ENCODE measurements around the gene FER. TPM values are rescaled to one million over a fixed set of nuclear protein-coding genes. Genes with fewer than 3 reads are reported as not detected.

FER gene
- polyA plus RNA-seq, 1 donor from 2014 or later: 8.5 TPM

DNA sequence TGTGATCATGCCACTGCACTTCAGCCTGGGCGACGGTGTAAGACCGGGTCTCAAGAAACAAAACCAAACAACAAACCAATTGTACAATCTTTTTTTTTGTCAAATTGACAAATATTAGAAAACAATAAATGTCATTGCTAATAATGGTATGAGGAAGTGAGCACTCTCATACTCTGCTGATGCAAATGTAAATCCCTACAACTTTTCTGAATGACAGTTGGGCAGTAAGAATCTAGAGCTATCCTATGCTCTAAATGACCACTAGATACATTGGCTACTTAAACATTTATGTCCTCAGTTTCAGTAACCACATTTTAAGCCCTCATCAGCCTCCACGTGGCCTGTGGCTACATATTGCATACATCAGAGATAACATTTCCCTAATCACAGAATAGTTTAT lies 256.2 kb downstream of the FER start:
- Histone ChIP-seq H3K9me3 (ENCODE audit: low read length) (no peaks in the 10 kb centered on the region), H3K4me2 (ENCODE audit: low read length) (no peak overlapping the region), H3K9me2 (ENCODE audit: insufficient read depth, low read length) (no peaks in the 10 kb centered on the region), H3F3A (ENCODE audit: insufficient read depth, low read length, poor library complexity, severe bottlenecking) (no peaks in the 10 kb centered on the region), H3K27me3 (ENCODE audit: insufficient read depth, low read depth, low read length) (no peaks in the 10 kb centered on the region), H3K4me3 (ENCODE audit: low read length) (no peak overlapping the region), H3K9ac (ENCODE audit: low read length) (no peak overlapping the region), H3K27ac (ENCODE audit: low read length) (no peak overlapping the region), H3K36me3 (ENCODE audit: insufficient read depth, low read length) (no peaks in the 10 kb centered on the region), H2AFZ (ENCODE audit: low read depth, low read length) (no peak overlapping the region), H4K20me1 (ENCODE audit: insufficient read depth) (no peaks in the 10 kb centered on the region), H3K79me2 (replicated peaks; ENCODE audit: insufficient read depth, low read length) (no peaks in the 10 kb centered on the region)
- TF ChIP-seq EZH2 (IDR thresholded peaks at IDR 0.05; ENCODE audit: borderline replicate concordance, insufficient read depth, low read length, poor library complexity, severe bottlenecking) (no peak), SMC3 (conservative IDR thresholded peaks at IDR 0.05; ENCODE audit: poor library complexity) (no peak), POLR2AphosphoS5 (IDR thresholded peaks at IDR 0.05) (no peak), TAF1 (IDR thresholded peaks at IDR 0.05; ENCODE audit: low read depth) (no peak), MXI1 (conservative IDR thresholded peaks at IDR 0.05; ENCODE audit: poor library complexity, severe bottlenecking) (no peak), RAD21 (conservative IDR thresholded peaks at IDR 0.05) (no peak), EP300 (conservative IDR thresholded peaks at IDR 0.05; ENCODE audit: poor library complexity, severe bottlenecking) (no peak)
- TF ChIP-seq, protein P1, sequence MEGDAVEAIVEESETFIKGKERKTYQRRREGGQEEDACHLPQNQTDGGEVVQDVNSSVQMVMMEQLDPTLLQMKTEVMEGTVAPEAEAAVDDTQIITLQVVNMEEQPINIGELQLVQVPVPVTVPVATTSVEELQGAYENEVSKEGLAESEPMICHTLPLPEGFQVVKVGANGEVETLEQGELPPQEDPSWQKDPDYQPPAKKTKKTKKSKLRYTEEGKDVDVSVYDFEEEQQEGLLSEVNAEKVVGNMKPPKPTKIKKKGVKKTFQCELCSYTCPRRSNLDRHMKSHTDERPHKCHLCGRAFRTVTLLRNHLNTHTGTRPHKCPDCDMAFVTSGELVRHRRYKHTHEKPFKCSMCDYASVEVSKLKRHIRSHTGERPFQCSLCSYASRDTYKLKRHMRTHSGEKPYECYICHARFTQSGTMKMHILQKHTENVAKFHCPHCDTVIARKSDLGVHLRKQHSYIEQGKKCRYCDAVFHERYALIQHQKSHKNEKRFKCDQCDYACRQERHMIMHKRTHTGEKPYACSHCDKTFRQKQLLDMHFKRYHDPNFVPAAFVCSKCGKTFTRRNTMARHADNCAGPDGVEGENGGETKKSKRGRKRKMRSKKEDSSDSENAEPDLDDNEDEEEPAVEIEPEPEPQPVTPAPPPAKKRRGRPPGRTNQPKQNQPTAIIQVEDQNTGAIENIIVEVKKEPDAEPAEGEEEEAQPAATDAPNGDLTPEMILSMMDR (IDR thresholded peaks at IDR 0.05; ENCODE audit: poor library complexity, severe bottlenecking): no peak
- TF ChIP-seq, protein P2, sequence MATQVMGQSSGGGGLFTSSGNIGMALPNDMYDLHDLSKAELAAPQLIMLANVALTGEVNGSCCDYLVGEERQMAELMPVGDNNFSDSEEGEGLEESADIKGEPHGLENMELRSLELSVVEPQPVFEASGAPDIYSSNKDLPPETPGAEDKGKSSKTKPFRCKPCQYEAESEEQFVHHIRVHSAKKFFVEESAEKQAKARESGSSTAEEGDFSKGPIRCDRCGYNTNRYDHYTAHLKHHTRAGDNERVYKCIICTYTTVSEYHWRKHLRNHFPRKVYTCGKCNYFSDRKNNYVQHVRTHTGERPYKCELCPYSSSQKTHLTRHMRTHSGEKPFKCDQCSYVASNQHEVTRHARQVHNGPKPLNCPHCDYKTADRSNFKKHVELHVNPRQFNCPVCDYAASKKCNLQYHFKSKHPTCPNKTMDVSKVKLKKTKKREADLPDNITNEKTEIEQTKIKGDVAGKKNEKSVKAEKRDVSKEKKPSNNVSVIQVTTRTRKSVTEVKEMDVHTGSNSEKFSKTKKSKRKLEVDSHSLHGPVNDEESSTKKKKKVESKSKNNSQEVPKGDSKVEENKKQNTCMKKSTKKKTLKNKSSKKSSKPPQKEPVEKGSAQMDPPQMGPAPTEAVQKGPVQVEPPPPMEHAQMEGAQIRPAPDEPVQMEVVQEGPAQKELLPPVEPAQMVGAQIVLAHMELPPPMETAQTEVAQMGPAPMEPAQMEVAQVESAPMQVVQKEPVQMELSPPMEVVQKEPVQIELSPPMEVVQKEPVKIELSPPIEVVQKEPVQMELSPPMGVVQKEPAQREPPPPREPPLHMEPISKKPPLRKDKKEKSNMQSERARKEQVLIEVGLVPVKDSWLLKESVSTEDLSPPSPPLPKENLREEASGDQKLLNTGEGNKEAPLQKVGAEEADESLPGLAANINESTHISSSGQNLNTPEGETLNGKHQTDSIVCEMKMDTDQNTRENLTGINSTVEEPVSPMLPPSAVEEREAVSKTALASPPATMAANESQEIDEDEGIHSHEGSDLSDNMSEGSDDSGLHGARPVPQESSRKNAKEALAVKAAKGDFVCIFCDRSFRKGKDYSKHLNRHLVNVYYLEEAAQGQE (IDR thresholded peaks at IDR 0.05; ENCODE audit: borderline replicate concordance): no peak

DNA sequence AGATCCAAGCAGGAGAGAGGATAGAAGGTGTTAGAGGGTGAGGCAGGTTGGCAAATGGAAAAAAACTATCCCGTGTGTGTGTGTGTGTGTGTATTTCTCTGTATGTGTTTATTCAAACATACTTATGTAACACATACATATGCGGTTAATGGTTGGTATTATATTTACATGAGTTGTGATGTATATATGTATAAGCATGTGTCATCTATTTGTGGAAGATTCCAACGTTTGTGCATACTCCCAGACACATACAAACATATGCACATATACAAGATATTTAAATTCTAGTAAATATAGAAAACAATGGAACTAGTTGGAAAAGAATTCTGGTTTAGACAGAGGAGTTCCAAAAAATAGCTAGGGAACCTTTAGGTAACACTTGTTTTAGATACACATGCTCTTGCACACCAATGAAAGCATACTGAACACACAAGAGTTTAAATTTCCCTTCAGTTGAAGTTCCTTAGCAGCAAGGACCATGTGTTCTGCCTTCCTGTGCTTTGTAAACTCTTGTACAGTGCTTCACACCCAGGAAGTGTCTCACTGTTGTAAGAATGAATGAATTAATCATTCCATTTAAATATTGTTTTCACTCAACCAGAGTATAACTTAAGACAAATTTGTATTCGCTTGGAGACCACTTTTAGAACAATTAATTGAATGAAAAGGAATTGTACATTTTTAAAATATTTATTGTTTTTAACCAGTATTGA lies 257.8 kb downstream of the FER start:
- Histone ChIP-seq H3K36me3 (ENCODE audit: insufficient read depth, low read length) (no peaks in the 10 kb centered on the region), H3K9me2 (ENCODE audit: insufficient read depth, low read length) (no peaks in the 10 kb centered on the region), H4K20me1 (ENCODE audit: insufficient read depth) (no peaks in the 10 kb centered on the region), H2AFZ (ENCODE audit: low read depth, low read length) (no peak overlapping the region), H3K79me2 (replicated peaks; ENCODE audit: insufficient read depth, low read length) (no peaks in the 10 kb centered on the region), H3K27me3 (ENCODE audit: insufficient read depth, low read depth, low read length) (no peaks in the 10 kb centered on the region), H3F3A (ENCODE audit: insufficient read depth, low read length, poor library complexity, severe bottlenecking) (no peaks in the 10 kb centered on the region), H3K4me3 (ENCODE audit: low read length) (no peak overlapping the region), H3K9me3 (ENCODE audit: low read length) (no peaks in the 10 kb centered on the region), H3K27ac (ENCODE audit: low read length) (no peak overlapping the region), H3K4me2 (ENCODE audit: low read length) (no peak overlapping the region), H3K9ac (ENCODE audit: low read length) (no peak overlapping the region)
- TF ChIP-seq POLR2AphosphoS5 (IDR thresholded peaks at IDR 0.05) (no peak), EP300 (conservative IDR thresholded peaks at IDR 0.05; ENCODE audit: poor library complexity, severe bottlenecking) (no peak), RAD21 (conservative IDR thresholded peaks at IDR 0.05) (no peak), TAF1 (IDR thresholded peaks at IDR 0.05; ENCODE audit: low read depth) (no peak), MXI1 (conservative IDR thresholded peaks at IDR 0.05; ENCODE audit: poor library complexity, severe bottlenecking) (no peak), EZH2 (IDR thresholded peaks at IDR 0.05; ENCODE audit: borderline replicate concordance, insufficient read depth, low read length, poor library complexity, severe bottlenecking) (no peak), SMC3 (conservative IDR thresholded peaks at IDR 0.05; ENCODE audit: poor library complexity) (no peak)
- TF ChIP-seq, protein P1 (IDR thresholded peaks at IDR 0.05; ENCODE audit: poor library complexity, severe bottlenecking): no peak
- TF ChIP-seq, protein P2 (IDR thresholded peaks at IDR 0.05; ENCODE audit: borderline replicate concordance): no peak
